K562 (cell line): Measurements from ENCODE around the gene AGPAT3. TPM values are rescaled to one million over a fixed set of nuclear protein-coding genes. Genes with fewer than 3 reads are reported as not detected.

Experiments used
- ATAC-seq: fragments of 200-7000 bp; cut with Tn5 transposase; 3 replicates; pipeline ENCODE4 v1.9.1; 2020; ENCODE audit warnings: moderate library complexity
- BruUV-seq: library from RNA; stranded (reverse); fragments of 400-500 nt; replicated peaks from 2 replicates; lab custom pipeline; 2021; lab: Mats Ljungman, UMichigan
- CTCF ChIA-PET: fragments of 300-600 bp; formaldehyde crosslinking; extraction: SDS; loops from one replicate; lab custom pipeline; 2021; ENCODE audit warnings: low intra/inter-chr PET ratio; lab: Yijun Ruan, JAX
- POLR2A ChIA-PET: fragments of 300-600, 350-650 bp; sonication (Branson Sonifier 250); formaldehyde crosslinking; extraction: SDS; loops from one replicate; lab custom pipeline; 2021; ENCODE audit warnings: antibody characterized with exemption, inconsistent platforms; lab: Yijun Ruan, JAX
- DNase-seq, 4 experiments: peaks; one replicate each; pipeline versions ENCODE4 v3.0.0 to v3.0.0-alpha.2; 2011 to 2018; ENCODE audit warnings: low spot score in 3 of 4, mixed read lengths in 3 of 4; ENCODE audit errors: extremely low read depth in 1 of 4
- FAIRE-seq: peaks from 2 replicates; lab custom pipeline; 2011; peaks lifted over from hg19 to GRCh38; lab: Jason Lieb, UNC
- H2AFZ ChIP-seq: 2 replicates; pipeline ENCODE4 v1.6.0; 2011; ENCODE audit warnings: low read depth, low read length, control low read depth, inconsistent platforms
- H3K27ac ChIP-seq: fragments of 200-600 bp; 3 replicates; pipeline ENCODE4 v1.8.0; 2011; ENCODE audit warnings: low read depth, mild to moderate bottlenecking, control low read depth, inconsistent platforms, low read length, moderate library complexity, mixed read lengths; ENCODE audit errors: extremely low read depth
- H3K27me3 ChIP-seq, 2 experiments: fragments of 300-600 bp in 1 of 2; 2 replicates in 1 of 2; 3 replicates in 1 of 2; pipeline versions ENCODE4 v1.6.0 to v1.8.0; 2011; ENCODE audit warnings: inconsistent platforms in 2 of 2, low read length in 2 of 2, mild to moderate bottlenecking in 1 of 2, mixed read lengths in 1 of 2, moderate library complexity in 1 of 2; ENCODE audit not compliant: control insufficient read depth in 2 of 2, insufficient read depth in 2 of 2
- H3K36me3 ChIP-seq: fragments of 300-600 bp; 3 replicates; pipeline ENCODE4 v1.8.0; 2011; ENCODE audit warnings: mild to moderate bottlenecking, low read length, inconsistent platforms; ENCODE audit not compliant: control insufficient read depth, insufficient read depth
- H3K4me1 ChIP-seq, 2 experiments: fragments of 200-600 bp in 1 of 2; replicated peaks in 1 of 2; 2 replicates in 1 of 2; 3 replicates in 1 of 2; pipeline versions ENCODE4 v1.5.1 to v1.8.0; 2011; ENCODE audit warnings: inconsistent platforms in 2 of 2, low read length in 2 of 2, mild to moderate bottlenecking in 1 of 2, mixed read lengths in 1 of 2, moderate library complexity in 1 of 2; ENCODE audit not compliant: control insufficient read depth in 2 of 2, insufficient read depth in 2 of 2
- H3K4me2 ChIP-seq: 2 replicates; pipeline ENCODE4 v1.6.1; 2011; ENCODE audit warnings: low read length, control low read depth, inconsistent platforms, mixed read lengths; ENCODE audit not compliant: insufficient read depth
- H3K4me3 ChIP-seq: fragments of 200-600 bp; sonication (generic), shearing (Covaris generic); 2 replicates; pipeline ENCODE4 v1.5.1; 2016; ENCODE audit warnings: control low read depth, inconsistent platforms
- H3K79me2 ChIP-seq: fragments of 200-600 bp; 3 replicates; pipeline ENCODE4 v1.8.0; 2011; ENCODE audit warnings: low read length, inconsistent platforms; ENCODE audit not compliant: control insufficient read depth, insufficient read depth
- H3K9ac ChIP-seq, 2 experiments: 2 replicates each; pipeline versions ENCODE4 v1.6.0 to v1.6.1; 2011; ENCODE audit warnings: low read depth in 2 of 2, low read length in 2 of 2, control low read depth in 1 of 2, inconsistent platforms in 1 of 2, mild to moderate bottlenecking in 1 of 2, mixed read lengths in 1 of 2; ENCODE audit not compliant: insufficient read depth in 1 of 2
- H3K9me1 ChIP-seq: one replicate; pipeline ENCODE4 v1.6.0; 2011; ENCODE audit warnings: inconsistent platforms, mild to moderate bottlenecking, low read length, moderate library complexity; ENCODE audit not compliant: control insufficient read depth, insufficient read depth
- H3K9me3 ChIP-seq: replicated peaks from 2 replicates; pipeline ENCODE4 v1.5.1; 2011; ENCODE audit warnings: low read depth, low read length, inconsistent platforms; ENCODE audit not compliant: control insufficient read depth, insufficient read depth
- H4K20me1 ChIP-seq: replicated peaks from 2 replicates; pipeline ENCODE4 v1.6.1; 2011; ENCODE audit warnings: low read length, inconsistent platforms, mixed read lengths; ENCODE audit not compliant: control insufficient read depth, insufficient read depth
- COPS2 ChIP-seq: fragments of 450-650 bp; conservative IDR thresholded peaks from 2 replicates; pipeline ENCODE4 v1.6.1; 2016; ENCODE audit warnings: mild to moderate bottlenecking, moderate library complexity
- HDAC6 ChIP-seq: IDR thresholded peaks from 2 replicates; pipeline ENCODE4 v1.6.1; 2012; ENCODE audit warnings: low read depth, mild to moderate bottlenecking, control low read depth, inconsistent platforms, low read length, moderate library complexity
- HMG20B ChIP-seq: fragments of 250-450 bp; sonication (Bioruptor Pico); IDR thresholded peaks from 2 replicates; pipeline ENCODE4 v1.5.0; 2021; ENCODE audit warnings: mild to moderate bottlenecking
- ILK ChIP-seq: fragments of 450-650 bp; IDR thresholded peaks from 2 replicates; pipeline ENCODE4 v1.6.1; 2016; ENCODE audit warnings: missing genetic modification characterization, low read depth, mild to moderate bottlenecking, missing compliant biosample characterization, moderate library complexity, borderline replicate concordance
- NEUROD1 ChIP-seq: fragments of 150-350 bp; IDR thresholded peaks from 2 replicates; pipeline ENCODE4 v1.6.1; 2014; ENCODE audit warnings: borderline replicate concordance, low read length, low read depth; ENCODE audit not compliant: partially characterized antibody
- POLR2B ChIP-seq: fragments of 450-650 bp; IDR thresholded peaks from 2 replicates; pipeline ENCODE4 v1.6.1; 2018; ENCODE audit warnings: low read depth; ENCODE audit not compliant: partially characterized antibody
- RB1 ChIP-seq: fragments of 450-650 bp; IDR thresholded peaks from 2 replicates; pipeline ENCODE4 v1.6.1; 2017; ENCODE audit warnings: low read depth, mild to moderate bottlenecking
- SMARCA4 ChIP-seq: fragments of 450-650 bp; IDR thresholded peaks from 2 replicates; pipeline ENCODE4 v1.6.1; 2016
- SMC3 ChIP-seq: conservative IDR thresholded peaks from 2 replicates; pipeline ENCODE4 v1.6.1; 2011; ENCODE audit warnings: low read depth, low read length, improper control_type of control experiment; ENCODE audit not compliant: insufficient read depth
- THRAP3 ChIP-seq: fragments of 450-650 bp; IDR thresholded peaks from 2 replicates; pipeline ENCODE4 v1.6.1; 2016; ENCODE audit warnings: mild to moderate bottlenecking, inconsistent platforms, borderline replicate concordance
- ZNF197 ChIP-seq: fragments of 200-800 bp; sonication (Bioruptor generic); IDR thresholded peaks from 2 replicates; pipeline ENCODE4 v1.6.1; 2016; ENCODE audit warnings: low read depth, missing genetic modification characterization, missing compliant biosample characterization
- WGBS: fragments of 100-300 bp; shearing (Covaris generic); methylation state at CpG from one replicate; pipeline ENCODE4 v1.1.6; 2016; ENCODE audit warnings: low coverage, mixed read lengths; ENCODE audit not compliant: insufficient coverage; ENCODE audit errors: missing lambda C conversion rate; 5-methylcytosine and 5-hydroxymethylcytosine counted together
- in situ Hi-C: fragments of 300-500 bp; cut with MboI; formaldehyde crosslinking; loops from 4 replicates; pipeline ENCODE4 v1.15.0; 2018; ENCODE audit warnings: inconsistent platforms, mixed read lengths
- intact Hi-C: fragments of 100-400 bp; cut with micrococcal nuclease; formaldehyde crosslinking; loops from 2 replicates; pipeline ENCODE4 v1.14.2; 2022
- polyA plus RNA-seq, 8 experiments: library from polyadenylated mRNA; depleted of rRNA in 4 of 8; stranded (reverse) in 5 of 8; unstranded in 3 of 8; fragments of >200 nt; fragmentation: Nextera tagmentation in 2 of 8; fragmentation: Illumina TruSeq in 1 of 8; extraction: Ambion mirVana in 2 of 8; extraction: Trizol in 1 of 8; gene quantifications; 2 replicates each; pipeline versions ENCODE4 v1.2.1 to v1.2.3, GENCODE V29; 2011 to 2014; ENCODE audit warnings: inconsistent platforms in 1 of 8, missing spikeins in 1 of 8
- total RNA-seq, 7 experiments: library from RNA; depleted of rRNA in 6 of 7; stranded (reverse); fragments of >200 nt in 6 of 7; fragmentation: Illumina TruSeq in 2 of 7; extraction: Trizol in 2 of 7; gene quantifications; 2 replicates each; pipeline versions ENCODE4 v1.2.1 to v1.2.3, GENCODE V29; 2011 to 2021; ENCODE audit warnings: low replicate concordance in 1 of 7
- TF ChIP-seq, protein P1 (sequence below): sonication (generic); formaldehyde crosslinking; IDR thresholded peaks from 2 replicates; pipeline ENCODE4 v1.8.0; 2022; ENCODE audit warnings: mild to moderate bottlenecking, missing genetic modification reagents
- TF ChIP-seq, protein P2 (sequence below): fragments of 200-800 bp; sonication (Bioruptor generic); IDR thresholded peaks from 2 replicates; pipeline ENCODE4 v1.6.1; 2017; ENCODE audit warnings: missing genetic modification characterization, missing compliant biosample characterization
- TF ChIP-seq, protein P3 (sequence below): fragments of 200-400 bp; formaldehyde crosslinking; IDR thresholded peaks from 2 replicates; pipeline ENCODE4 v1.6.1; 2017; ENCODE audit warnings: mild to moderate bottlenecking, low read depth, low read length, moderate library complexity

AGPAT3 gene
- total and polyA plus RNA-seq, 9 of the 15 experiments (the other 6 are each of a cell fraction or from before 2014, with no cell fraction given): 1.5 to 88.4 (median 35.7) TPM

GRCh38 chr21:43858806-43859648 lies 6.0 kb upstream of the AGPAT3 start:
- H3K79me2 ChIP-seq: peaks cover 1% of the 10 kb centered on the region; the same call in 1 of the 3 replicates
- POLR2A ChIA-PET: interaction anchor here (1.0 kb wide), 1 partner anchor 20 kb away, joined by 3 read pairs; no protein-coding TSS in a partner anchor
- no peak overlapping the region for H3K4me2 ChIP-seq
- peak overlapping the region; percentile 71 for H3K27ac ChIP-seq
- no TSS peak for BruUV-seq
- H3K36me3 ChIP-seq: no peaks in the 10 kb centered on the region
- no peak for FAIRE-seq
- peak; percentile 17 for ATAC-seq
- no peaks in the 10 kb centered on the region for H4K20me1 ChIP-seq
- in situ Hi-C loops: no loop called here
- H3K9ac ChIP-seq: peak overlapping the region in 1 of 2 experiments; percentile 77; a peak in 2 of 4 replicates
- peak in 3 of 4 experiments; percentile 67 to 77 (median 70) for DNase-seq
- intact Hi-C loops: loop anchor here (5.0 kb wide), 1 partner anchor 33 kb away; no protein-coding TSS in a partner anchor
- no peaks in the 10 kb centered on the region for H3K27me3 ChIP-seq
- H3K9me1 ChIP-seq: no peaks in the 10 kb centered on the region
- H3K4me3 ChIP-seq: no peak overlapping the region
- peak overlapping the region; percentile 68 for H2AFZ ChIP-seq
- H3K4me1 ChIP-seq: peaks cover 47 to 73% of the 10 kb centered on the region in 2 experiments
- CTCF ChIA-PET: no interaction called here
- WGBS: 82% methylated on average over 26 of the region's 26 CpGs
- H3K9me3 ChIP-seq: peaks cover 2% of the 10 kb centered on the region
- TF ChIP-seq NEUROD1 (no peak), POLR2B (no peak), HDAC6 (no peak), RB1 (no peak), COPS2 (no peak), ZNF197 (no peak), SMARCA4 (no peak), HMG20B (CRISPR knock-in tag) (no peak), ILK (no peak), THRAP3 (no peak), SMC3 (0 out of 2 replicates have a peak, but pooled peaks have one; percentile 14)
- TF ChIP-seq, protein P1, sequence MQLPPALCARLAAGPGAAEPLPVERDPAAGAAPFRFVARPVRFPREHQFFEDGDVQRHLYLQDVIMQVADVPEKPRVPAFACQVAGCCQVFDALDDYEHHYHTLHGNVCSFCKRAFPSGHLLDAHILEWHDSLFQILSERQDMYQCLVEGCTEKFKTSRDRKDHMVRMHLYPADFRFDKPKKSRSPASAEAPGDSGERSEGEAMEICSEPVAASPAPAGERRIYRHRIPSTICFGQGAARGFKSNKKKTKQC (CRISPR knock-in tag): no peak
- TF ChIP-seq, protein P2, sequence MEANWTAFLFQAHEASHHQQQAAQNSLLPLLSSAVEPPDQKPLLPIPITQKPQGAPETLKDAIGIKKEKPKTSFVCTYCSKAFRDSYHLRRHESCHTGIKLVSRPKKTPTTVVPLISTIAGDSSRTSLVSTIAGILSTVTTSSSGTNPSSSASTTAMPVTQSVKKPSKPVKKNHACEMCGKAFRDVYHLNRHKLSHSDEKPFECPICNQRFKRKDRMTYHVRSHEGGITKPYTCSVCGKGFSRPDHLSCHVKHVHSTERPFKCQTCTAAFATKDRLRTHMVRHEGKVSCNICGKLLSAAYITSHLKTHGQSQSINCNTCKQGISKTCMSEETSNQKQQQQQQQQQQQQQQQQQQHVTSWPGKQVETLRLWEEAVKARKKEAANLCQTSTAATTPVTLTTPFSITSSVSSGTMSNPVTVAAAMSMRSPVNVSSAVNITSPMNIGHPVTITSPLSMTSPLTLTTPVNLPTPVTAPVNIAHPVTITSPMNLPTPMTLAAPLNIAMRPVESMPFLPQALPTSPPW (CRISPR knock-in tag): no peak
- TF ChIP-seq, protein P3, sequence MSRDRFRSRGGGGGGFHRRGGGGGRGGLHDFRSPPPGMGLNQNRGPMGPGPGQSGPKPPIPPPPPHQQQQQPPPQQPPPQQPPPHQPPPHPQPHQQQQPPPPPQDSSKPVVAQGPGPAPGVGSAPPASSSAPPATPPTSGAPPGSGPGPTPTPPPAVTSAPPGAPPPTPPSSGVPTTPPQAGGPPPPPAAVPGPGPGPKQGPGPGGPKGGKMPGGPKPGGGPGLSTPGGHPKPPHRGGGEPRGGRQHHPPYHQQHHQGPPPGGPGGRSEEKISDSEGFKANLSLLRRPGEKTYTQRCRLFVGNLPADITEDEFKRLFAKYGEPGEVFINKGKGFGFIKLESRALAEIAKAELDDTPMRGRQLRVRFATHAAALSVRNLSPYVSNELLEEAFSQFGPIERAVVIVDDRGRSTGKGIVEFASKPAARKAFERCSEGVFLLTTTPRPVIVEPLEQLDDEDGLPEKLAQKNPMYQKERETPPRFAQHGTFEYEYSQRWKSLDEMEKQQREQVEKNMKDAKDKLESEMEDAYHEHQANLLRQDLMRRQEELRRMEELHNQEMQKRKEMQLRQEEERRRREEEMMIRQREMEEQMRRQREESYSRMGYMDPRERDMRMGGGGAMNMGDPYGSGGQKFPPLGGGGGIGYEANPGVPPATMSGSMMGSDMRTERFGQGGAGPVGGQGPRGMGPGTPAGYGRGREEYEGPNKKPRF: no peak
